Panc1 (cell line): ENCODE data around the gene SRXN1. TPM values are rescaled to one million over a fixed set of nuclear protein-coding genes. Genes with fewer than 3 reads are reported as not detected.

Experiments
- ATAC-seq: fragments of 200-7000 bp; cut with Tn5 transposase; 2 replicates; pipeline ENCODE4 v1.9.1; 2020; ENCODE audit warnings: mild to moderate bottlenecking, moderate library complexity
- BruUV-seq: library from RNA; stranded (reverse); fragments of 400-500 nt; replicated peaks from 2 replicates; lab custom pipeline; 2021; lab: Mats Ljungman, UMichigan
- CTCF ChIA-PET: fragments of 300-600 bp; sonication (Branson Sonifier 250); formaldehyde crosslinking; loops from one replicate; lab custom pipeline; 2022; ENCODE audit warnings: antibody characterized with exemption; lab: Charles Lee
- POLR2A ChIA-PET: fragments of 300-600 bp; sonication (Branson Sonifier 250); formaldehyde crosslinking; loops from one replicate; lab custom pipeline; 2022; ENCODE audit warnings: antibody characterized with exemption; lab: Charles Lee
- DNase-seq: peaks from one replicate; pipeline ENCODE4 v3.0.0-alpha.2; 2010; ENCODE audit warnings: low read depth, low spot score
- H3K27ac ChIP-seq: 2 replicates; pipeline ENCODE4 v1.5.1; 2011; ENCODE audit warnings: mild to moderate bottlenecking, low read length, inconsistent platforms
- H3K27me3 ChIP-seq: fragments of 200-500 bp; sonication (Bioruptor generic); 2 replicates; pipeline ENCODE4 v1.6.0; 2014; ENCODE audit warnings: low read length, inconsistent platforms; ENCODE audit not compliant: control insufficient read depth, insufficient read depth
- H3K36me3 ChIP-seq: fragments of 200-500 bp; sonication (Bioruptor generic); 2 replicates; pipeline ENCODE4 v1.5.1; 2014; ENCODE audit warnings: inconsistent platforms, mild to moderate bottlenecking, low read length, moderate library complexity; ENCODE audit not compliant: control insufficient read depth, insufficient read depth
- H3K4me1 ChIP-seq: 2 replicates; pipeline ENCODE4 v1.5.1; 2011; ENCODE audit warnings: inconsistent platforms, mild to moderate bottlenecking, low read length, moderate library complexity; ENCODE audit not compliant: control insufficient read depth, insufficient read depth
- H3K4me3 ChIP-seq, 2 experiments: 2 replicates each; pipeline ENCODE4 v1.5.1; 2011 to 2012; ENCODE audit warnings: low read depth in 2 of 2, low read length in 2 of 2, mild to moderate bottlenecking in 2 of 2, inconsistent platforms in 1 of 2, moderate library complexity in 1 of 2
- H3K9me3 ChIP-seq: fragments of 200-500 bp; sonication (Bioruptor generic); 2 replicates; pipeline ENCODE4 v1.5.1; 2014; ENCODE audit warnings: low read depth, mild to moderate bottlenecking, inconsistent platforms, low read length, moderate library complexity; ENCODE audit not compliant: control insufficient read depth, insufficient read depth
- POLR2AphosphoS5 ChIP-seq: IDR thresholded peaks from 2 replicates; pipeline ENCODE4 v1.6.1; 2012; ENCODE audit warnings: mild to moderate bottlenecking, low read depth, low read length, moderate library complexity
- SIN3A ChIP-seq: IDR thresholded peaks from 2 replicates; pipeline ENCODE4 v1.6.1; 2012; ENCODE audit warnings: low read depth, mild to moderate bottlenecking, low read length, moderate library complexity, borderline replicate concordance; ENCODE audit not compliant: insufficient read depth
- TCF7L2 ChIP-seq: IDR thresholded peaks from 2 replicates; pipeline ENCODE4 v1.6.1; 2011; ENCODE audit warnings: mild to moderate bottlenecking, low read depth, low read length, inconsistent platforms
- in situ Hi-C: cut with HindIII; loops from 2 replicates; pipeline ENCODE4 v1.10.0; 2016; ENCODE audit warnings: low sequenced_read_pairs, low pct_unique_long_range_greater_than_20kb
- intact Hi-C: fragments of 100-400 bp; cut with micrococcal nuclease; formaldehyde crosslinking; loops from one replicate; pipeline ENCODE4 v1.10.0; 2022; ENCODE audit not compliant: unreplicated experiment
- total RNA-seq: library from RNA; stranded (reverse); gene quantifications from one replicate; pipeline ENCODE4 v1.2.1, GENCODE V29; 2021; ENCODE audit not compliant: unreplicated experiment
- TF ChIP-seq, protein P1 (sequence below), 2 experiments: IDR thresholded peaks; 2 replicates each; pipeline ENCODE4 v1.6.1; 2011 to 2012; ENCODE audit warnings: low read depth in 2 of 2, control low read depth in 1 of 2, low read length in 1 of 2, mild to moderate bottlenecking in 1 of 2, moderate library complexity in 1 of 2; ENCODE audit not compliant: insufficient read depth in 1 of 2
- TF ChIP-seq, protein P2 (sequence below): fragments of 450-650 bp; IDR thresholded peaks from 2 replicates; pipeline ENCODE4 v1.5.1; 2017; ENCODE audit warnings: mild to moderate bottlenecking

Gene SRXN1
- total RNA-seq, 1 experiment from 2014 or later: 34.5 TPM

DNA sequence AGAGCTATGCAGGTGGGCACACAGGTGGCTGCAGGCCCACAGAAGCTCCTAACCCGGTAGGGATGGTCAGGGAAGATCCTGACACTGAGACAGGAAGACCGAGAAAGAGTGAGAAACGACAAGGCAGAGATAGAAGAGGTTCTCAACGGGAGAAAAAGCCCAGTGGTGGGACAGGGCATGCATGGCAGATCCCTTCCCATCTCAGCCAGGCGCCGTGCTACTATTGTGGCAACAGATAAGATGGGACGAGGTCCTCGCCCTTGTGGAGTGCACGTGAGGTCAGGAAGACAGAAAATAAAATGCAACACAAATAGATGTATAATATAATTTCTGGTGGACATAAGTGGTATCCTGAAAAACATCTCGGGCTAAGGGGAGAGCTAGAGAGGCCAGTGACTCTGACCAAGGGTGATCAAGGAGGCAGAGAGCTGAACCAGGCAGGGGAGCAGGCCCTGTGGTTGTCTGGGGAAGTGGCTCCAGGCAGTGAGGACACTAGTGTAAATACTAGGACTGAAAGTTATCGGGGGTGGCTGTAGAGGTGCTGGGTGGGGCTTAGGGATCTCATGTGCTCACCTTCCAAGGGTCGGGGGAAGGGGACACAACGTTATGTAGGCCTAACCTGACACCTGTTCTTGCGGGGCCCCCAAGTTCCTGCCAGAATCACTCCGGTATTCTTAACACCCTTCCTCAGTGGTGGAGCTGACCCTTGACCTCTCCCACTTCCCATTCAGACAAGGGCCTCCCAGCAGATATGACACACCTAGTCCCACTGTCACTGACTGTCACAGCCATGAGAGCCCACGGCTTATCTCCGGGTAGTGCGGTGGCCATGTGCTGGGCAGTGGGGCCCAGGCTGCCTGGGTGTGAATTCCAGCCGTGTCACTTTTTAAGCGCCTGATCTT is 1.0 kb downstream of the SRXN1 start:
- TF ChIP-seq SIN3A (no peak), POLR2AphosphoS5 (no peak)
- in situ Hi-C loops: no loop called here
- peaks cover 5% of the 10 kb centered on the region; the same call in 1 of the 2 replicates for H3K36me3 ChIP-seq
- H3K27me3 ChIP-seq: no peaks in the 10 kb centered on the region
- peaks cover 5% of the 10 kb centered on the region; the same call in 1 of the 2 replicates for H3K9me3 ChIP-seq
- peak overlapping the region; percentile 77 for H3K27ac ChIP-seq
- H3K4me1 ChIP-seq: peaks cover 17% of the 10 kb centered on the region
- DNase-seq: no peak
- BruUV-seq: TSS peak; percentile 60
- intact Hi-C loops: loop anchor here (2.0 kb wide), 1 partner anchor 77 kb away; no protein-coding TSS in a partner anchor
- H3K4me3 ChIP-seq: peak overlapping the region; percentile 83 to 97
- ATAC-seq: peak; percentile 1; the same call in 1 of the 2 replicates
- ChIA-PET POLR2A (no interaction called here), CTCF (interaction anchor here (1.0 kb wide), 1 partner anchor 87 kb away, joined by 4 read pairs; no protein-coding TSS in a partner anchor)

DNA sequence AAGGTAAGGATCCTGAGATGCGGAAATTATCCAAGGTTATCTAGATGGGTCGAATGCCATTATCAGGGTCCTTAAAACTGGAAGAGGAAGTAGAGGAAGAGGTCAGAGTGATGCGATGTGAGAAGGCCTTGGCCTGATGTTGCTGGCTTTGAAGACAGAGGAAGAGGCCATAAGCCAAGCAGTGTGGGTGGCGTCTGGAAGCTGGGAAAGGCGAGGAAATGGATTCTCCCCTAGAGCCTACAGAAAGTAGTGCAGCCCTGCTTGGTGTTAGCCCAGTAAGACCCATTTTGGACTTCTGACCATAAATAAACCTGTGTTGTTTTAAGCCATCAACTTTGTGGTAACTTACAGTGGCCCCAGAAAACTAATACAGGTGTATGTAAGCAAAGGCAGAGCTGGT is 2.0 kb downstream of the SRXN1 start:
- no peak for TF ChIP-seq POLR2AphosphoS5
- no peak for TF ChIP-seq SIN3A
- no peak for TF ChIP-seq TCF7L2
- TF ChIP-seq, protein P1, sequence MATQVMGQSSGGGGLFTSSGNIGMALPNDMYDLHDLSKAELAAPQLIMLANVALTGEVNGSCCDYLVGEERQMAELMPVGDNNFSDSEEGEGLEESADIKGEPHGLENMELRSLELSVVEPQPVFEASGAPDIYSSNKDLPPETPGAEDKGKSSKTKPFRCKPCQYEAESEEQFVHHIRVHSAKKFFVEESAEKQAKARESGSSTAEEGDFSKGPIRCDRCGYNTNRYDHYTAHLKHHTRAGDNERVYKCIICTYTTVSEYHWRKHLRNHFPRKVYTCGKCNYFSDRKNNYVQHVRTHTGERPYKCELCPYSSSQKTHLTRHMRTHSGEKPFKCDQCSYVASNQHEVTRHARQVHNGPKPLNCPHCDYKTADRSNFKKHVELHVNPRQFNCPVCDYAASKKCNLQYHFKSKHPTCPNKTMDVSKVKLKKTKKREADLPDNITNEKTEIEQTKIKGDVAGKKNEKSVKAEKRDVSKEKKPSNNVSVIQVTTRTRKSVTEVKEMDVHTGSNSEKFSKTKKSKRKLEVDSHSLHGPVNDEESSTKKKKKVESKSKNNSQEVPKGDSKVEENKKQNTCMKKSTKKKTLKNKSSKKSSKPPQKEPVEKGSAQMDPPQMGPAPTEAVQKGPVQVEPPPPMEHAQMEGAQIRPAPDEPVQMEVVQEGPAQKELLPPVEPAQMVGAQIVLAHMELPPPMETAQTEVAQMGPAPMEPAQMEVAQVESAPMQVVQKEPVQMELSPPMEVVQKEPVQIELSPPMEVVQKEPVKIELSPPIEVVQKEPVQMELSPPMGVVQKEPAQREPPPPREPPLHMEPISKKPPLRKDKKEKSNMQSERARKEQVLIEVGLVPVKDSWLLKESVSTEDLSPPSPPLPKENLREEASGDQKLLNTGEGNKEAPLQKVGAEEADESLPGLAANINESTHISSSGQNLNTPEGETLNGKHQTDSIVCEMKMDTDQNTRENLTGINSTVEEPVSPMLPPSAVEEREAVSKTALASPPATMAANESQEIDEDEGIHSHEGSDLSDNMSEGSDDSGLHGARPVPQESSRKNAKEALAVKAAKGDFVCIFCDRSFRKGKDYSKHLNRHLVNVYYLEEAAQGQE (IDR thresholded peaks at IDR 0.05; ENCODE audit: insufficient read depth in 1 of 2, low read depth in 2 of 2, low read length in 1 of 2): no peak
- TF ChIP-seq, protein P2, sequence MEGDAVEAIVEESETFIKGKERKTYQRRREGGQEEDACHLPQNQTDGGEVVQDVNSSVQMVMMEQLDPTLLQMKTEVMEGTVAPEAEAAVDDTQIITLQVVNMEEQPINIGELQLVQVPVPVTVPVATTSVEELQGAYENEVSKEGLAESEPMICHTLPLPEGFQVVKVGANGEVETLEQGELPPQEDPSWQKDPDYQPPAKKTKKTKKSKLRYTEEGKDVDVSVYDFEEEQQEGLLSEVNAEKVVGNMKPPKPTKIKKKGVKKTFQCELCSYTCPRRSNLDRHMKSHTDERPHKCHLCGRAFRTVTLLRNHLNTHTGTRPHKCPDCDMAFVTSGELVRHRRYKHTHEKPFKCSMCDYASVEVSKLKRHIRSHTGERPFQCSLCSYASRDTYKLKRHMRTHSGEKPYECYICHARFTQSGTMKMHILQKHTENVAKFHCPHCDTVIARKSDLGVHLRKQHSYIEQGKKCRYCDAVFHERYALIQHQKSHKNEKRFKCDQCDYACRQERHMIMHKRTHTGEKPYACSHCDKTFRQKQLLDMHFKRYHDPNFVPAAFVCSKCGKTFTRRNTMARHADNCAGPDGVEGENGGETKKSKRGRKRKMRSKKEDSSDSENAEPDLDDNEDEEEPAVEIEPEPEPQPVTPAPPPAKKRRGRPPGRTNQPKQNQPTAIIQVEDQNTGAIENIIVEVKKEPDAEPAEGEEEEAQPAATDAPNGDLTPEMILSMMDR: peak; percentile 23; the same call in 1 of the 2 replicates
- CTCF ChIA-PET: no interaction called here
- H3K4me1 ChIP-seq: peaks cover 21% of the 10 kb centered on the region
- H3K9me3 ChIP-seq: peaks cover 5% of the 10 kb centered on the region; the same call in 1 of the 2 replicates
- H3K27ac ChIP-seq: no peak overlapping the region
- DNase-seq: no peak
- BruUV-seq: no TSS peak
- H3K36me3 ChIP-seq: peaks cover 5% of the 10 kb centered on the region; the same call in 1 of the 2 replicates
- intact Hi-C loops (no loop called here), in situ Hi-C loops (no loop called here)
- POLR2A ChIA-PET: interaction anchor here (0.5 kb wide), 1 partner anchor 133 kb away, joined by 4 read pairs; no protein-coding TSS in a partner anchor
- no peak overlapping the region for H3K4me3 ChIP-seq
- no peak for ATAC-seq
- no peaks in the 10 kb centered on the region for H3K27me3 ChIP-seq
